Esophagus mucosa (tissue), 1 donor: ENCODE data around the gene WDR93. TPM values are rescaled to one million over a fixed set of nuclear protein-coding genes. Genes with fewer than 3 reads are reported as not detected.

Experiments
- ATAC-seq: fragments of 200-7000 bp; cut with Tn5 transposase; one replicate; pipeline ENCODE4 v1.9.1; 2020
- total RNA-seq: library from RNA; stranded (reverse); gene quantifications from one replicate; pipeline ENCODE4 v1.2.4, GENCODE V29; 2023
- donor health status: DM: yes; HTN: yes; CAD: no.

Gene WDR93
- not detected for total RNA-seq

DNA sequence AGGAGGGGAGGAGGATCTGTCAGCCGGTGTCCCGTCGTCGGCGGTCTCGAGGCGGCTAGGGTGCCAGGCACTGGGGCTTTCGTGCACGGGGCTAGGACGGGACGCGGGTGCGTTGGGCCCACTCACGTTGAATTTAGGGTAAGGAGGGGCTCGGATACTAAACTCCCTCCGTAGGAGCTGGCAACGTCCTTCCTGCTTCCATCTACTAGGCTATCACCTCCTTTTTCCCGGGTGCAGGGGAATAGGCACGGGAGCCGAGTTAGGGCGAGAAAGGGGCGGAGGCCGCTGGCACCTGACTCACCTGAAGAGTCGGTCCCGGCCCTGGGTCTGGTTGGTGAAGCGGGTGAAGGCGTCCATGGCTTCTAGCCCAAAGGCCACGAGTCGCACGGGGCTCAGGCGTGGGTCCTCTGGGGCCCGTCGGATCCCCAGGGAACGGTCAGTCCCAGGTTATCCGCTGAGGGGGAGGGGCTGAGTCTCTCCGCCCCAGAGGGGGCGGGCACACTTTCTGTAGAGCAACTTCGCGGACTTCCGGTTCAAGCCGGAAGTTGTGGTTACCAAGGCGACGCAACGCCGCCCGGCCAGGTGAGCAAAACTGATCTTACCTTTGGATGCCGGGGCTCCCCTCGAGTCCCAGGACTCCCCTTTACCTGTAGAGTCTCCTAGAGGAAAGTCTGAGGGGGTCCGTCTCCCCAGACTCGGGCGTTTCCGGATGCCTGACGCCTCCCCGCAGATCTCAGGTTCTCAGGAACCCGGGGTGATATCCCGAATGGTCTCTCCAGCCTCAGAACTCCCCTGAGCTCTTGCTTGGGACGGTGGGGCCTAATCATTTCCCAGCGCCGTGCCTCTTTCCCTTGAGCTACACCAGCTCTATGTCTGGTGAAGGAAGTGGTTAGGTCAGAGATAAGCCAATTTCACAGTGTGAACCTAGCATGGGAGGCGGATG, at the start of gene WDR93, which contains the start of gene PEX11A:
TSS of gene WDR93 (plus strand) at position 536 of the 943 bp plus-strand sequence. CDS start 10,936 bp downstream, outside the sequence.
TSS of gene PEX11A (minus strand) at position 479 of the 943 bp plus-strand sequence. CDS start at position 357, 122 bp downstream.
- peak; percentile 93 for ATAC-seq

DNA sequence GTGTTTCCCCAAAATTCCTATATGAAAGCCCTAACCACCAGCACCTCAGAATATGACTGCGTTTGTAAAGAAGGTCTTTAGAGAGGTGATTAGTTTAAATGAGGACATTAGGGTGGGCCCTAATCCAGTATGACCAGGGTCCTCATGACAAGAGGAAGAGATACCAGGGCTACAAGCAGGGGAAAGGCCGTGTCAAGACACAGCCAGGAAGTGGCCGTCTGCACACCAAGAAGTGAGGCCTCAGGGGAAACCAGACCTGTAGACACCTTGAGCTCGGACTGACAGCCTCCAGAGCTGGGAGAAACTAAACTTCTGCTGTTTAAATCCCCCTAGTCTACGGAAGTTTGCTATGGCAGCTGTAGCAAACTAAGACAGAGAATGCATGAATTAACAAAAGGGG, 49.6 kb upstream of the WDR93 start:
- peak; percentile 13 for ATAC-seq

DNA sequence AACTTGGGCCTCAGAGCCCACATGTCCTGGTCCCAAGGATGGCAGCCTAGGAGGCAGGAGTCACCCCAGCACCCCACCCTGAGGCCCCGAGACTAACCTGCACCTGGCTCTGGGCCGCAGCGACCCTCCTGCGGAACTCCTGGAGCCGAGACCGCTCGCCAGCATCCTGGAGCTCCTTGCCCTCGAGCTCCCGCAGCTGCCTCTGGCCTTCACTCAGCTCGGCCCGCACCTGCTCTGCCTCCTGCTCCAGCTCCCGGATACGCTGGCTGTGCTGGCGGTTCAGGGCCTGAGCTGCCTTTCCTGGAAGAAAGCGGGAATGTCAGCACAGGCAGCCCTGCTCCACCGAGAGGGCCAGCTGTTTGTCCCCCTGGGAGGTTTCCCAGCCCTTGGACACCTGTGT, 48.5 kb upstream of the WDR93 start:
- ATAC-seq: peak; percentile 38

DNA sequence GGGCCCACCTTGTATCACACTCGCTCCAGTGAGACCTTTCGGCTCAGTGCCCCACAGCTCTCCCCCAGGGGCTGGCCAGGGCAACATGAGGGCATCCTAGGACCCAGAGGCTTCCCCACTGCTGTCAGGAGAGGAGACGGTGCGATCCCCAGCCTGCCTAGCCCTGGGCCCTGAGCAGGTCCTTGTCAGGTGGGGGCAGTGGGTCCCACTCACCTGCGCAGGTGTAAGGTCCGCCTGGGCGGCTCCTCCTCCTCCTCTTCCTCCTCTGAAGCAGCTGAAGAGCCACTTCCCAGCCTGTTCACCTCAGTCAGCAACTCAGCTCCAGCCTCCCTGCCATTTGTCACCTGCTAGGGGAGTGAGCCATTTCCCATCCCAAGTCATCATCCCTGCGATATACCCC, 44.9 kb upstream of the WDR93 start:
- ATAC-seq: no peak

DNA sequence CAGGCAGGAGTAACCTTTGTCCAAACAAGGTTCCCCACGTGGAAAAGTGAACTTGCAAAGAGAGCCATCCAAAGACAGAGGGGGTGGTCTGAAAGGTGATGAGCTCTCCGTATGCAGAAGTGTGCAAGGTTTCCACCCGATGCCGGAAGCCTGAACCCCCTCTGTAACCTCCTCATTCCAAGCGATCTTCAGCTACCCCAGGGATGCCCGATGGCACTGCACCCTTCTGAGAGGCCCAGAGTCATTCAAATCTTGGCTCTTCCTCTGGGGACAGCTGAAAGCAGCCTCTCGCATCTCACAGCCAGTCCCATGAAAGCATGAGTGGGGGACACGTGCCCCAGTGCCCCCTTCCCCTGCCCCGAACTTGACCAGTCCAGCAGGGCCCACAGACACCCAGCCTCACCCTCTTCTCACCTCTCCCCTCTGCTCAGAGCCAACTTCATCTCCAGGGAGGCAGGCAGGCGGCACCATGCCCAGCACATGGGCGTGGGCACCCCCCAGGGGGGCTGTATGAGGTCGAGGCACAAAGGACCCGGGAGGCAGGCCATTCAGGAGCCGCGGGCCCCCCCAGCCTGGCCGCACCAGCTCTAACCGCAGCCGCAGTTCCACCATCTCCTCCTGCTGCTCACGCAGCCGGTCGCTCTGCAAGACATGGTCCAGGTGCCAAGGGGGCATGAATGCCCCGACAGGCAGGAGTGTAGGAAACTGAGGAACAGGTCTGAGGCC, 44.0 kb upstream of the WDR93 start:
- ATAC-seq: no peak

DNA sequence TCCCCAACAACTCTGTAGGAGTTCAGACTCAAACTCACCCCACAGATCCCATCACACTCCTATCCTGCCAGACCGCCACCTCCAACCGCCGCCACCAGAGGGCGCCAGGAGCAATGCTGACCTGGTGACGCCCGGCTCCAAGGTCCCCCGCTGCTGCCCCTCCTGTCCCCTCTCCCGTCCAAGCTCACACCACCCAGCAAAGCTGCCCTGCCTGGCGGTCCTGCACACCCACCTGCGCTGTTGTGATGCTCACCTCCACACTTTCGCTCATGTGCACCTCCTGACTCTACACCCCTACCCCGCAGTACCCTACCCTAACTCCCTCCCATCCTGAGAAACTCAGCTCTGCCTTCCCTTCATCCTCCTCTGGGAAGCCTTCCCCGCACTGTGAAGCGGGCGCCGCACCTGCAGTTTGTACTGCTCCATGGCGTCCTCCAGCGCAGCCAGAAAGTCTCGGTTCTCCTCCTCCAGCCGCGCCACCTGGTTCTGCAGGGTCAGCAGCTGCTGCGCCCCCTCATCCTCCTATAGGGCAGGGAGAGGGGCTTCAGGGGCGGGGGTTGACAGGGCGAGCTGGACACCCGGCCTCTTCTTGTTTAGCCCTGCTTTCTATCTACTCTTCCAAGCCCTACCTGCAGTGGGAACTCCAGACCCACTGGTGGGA, 43.3 kb upstream of the WDR93 start:
- ATAC-seq: peak; percentile 64

DNA sequence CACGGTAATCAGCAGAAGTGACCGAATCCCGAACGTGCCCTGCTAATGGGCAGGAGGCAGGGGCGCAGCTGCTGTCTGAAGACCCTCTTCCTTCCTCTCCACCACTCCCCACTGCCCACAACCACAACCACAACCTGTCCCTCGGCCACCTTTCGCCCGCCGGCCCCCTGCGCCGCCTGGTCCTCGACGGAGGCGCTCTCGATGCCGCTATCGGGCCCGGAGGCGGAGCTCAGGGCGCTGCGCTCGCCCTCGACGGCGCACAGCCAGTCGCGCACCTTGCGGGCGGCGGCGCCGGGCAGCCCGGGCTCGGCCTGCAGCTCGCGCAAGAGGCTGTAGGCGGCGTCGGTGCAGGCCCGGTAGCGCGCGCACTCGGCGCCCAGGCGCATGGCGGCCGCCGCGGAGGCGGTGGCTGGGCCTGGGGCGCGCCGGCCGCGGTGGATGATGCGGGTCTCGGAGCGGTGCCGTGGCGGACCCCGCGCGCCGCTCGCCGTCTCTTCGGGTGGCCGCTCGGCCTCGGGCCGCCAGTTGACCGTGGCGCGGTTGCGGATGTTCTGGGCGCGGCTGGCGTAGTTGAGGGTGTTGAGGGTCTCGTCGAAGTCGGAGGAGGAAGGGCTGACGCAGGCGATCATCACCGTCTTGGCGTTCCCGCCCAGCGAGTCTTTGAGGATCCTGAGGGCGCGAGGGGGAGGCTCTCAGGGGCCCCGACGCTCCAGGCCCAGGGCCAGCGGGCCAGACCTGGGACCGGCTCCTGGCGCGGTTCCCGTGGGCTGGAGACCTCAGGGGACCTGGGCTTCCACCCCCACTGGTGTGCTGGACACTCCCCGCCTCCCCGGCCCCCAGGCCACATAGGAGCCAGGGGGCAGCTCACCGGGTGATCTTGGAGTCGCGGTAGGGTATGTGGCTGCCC, 42.3 kb upstream of the WDR93 start:
- ATAC-seq: no peak

DNA sequence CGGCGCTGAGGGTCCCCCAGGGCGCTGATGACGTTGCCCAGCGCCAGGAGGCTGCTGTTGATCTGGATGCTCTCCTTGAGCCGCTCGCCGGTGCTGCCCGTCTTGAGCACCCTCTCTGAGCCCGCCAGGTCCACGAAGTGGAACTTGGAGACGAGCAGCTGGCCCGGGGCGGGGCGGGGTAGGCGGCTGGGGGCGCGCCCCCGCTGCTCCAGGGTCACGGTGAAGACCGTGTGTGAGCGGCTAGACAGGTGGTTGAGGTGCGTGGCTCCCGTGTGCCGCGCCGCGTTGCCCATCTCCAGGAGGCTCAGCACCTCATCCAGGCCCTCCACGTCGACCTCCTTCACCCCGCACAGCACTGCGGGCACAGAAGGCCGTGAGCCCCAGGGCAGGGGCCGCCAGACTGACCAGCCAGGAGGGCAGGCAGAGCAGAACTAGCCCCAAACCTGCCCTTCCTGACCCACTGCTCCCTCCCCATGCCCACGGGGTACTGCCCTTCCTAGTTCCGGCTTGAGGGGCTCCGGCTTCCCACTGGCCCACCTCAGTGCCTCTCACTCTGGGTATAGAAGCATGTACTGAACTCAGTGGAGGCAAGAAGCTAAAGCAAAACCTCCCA, 41.5 kb upstream of the WDR93 start:
- ATAC-seq: no peak

DNA sequence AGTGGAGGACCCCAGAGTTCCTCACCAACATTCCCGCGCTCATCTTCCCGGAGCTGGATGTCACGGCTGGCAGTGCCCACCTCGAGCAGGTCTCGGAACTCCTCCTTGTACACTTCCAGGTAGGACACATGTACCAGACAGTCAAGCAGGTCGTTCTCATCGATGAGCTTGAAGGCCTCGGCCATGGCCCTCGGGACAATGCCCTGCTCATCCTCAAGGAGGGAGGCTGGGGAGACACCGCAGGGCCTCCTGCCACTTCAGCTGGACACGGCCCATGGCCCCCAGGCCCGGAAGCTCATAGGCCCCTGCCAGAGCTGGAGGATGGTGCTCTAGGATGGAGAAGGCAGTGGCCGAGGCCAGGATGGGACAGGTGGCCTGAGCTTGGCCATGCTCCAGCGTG, 40.9 kb upstream of the WDR93 start:
- ATAC-seq: no peak

DNA sequence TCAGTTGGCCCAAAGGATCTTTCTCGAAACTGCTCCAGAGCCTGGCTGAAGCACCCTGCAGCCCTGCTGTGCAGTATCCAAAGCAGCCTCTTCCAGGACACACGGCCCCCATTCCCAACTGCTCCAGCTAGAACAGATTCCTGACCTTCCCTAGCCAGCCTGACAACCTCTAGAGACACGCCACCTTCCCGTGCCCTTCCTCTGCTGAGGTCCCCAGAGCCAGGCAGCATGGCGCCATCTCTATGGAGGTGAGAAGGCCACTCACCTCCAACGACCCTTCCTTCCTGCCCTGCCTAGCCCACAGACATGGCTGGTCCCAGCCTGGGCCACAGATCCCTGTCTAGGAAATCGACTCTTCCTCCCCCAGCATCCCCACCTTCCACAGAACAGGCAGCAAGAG, 38.5 kb upstream of the WDR93 start:
- ATAC-seq: no peak

DNA sequence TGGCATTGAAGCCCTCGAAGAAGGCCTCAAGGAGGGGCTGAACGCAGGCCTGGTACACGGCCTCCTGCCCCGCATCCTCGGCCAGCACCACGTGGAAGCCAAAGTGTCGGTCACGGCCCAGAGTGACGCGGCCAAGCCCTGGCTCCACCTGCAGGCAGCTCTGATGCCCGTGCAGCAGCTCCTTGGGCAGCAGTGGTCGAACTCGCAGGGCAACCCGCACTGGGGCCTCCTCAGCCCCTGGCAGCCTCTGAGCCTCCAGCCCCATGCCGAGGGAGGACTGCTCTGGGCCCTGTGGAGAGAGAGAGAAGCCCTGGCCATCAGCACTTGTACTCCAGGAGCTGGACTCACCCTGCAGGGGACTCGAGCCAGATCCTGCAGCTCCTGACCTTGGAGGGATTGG, 37.9 kb upstream of the WDR93 start:
- no peak for ATAC-seq

DNA sequence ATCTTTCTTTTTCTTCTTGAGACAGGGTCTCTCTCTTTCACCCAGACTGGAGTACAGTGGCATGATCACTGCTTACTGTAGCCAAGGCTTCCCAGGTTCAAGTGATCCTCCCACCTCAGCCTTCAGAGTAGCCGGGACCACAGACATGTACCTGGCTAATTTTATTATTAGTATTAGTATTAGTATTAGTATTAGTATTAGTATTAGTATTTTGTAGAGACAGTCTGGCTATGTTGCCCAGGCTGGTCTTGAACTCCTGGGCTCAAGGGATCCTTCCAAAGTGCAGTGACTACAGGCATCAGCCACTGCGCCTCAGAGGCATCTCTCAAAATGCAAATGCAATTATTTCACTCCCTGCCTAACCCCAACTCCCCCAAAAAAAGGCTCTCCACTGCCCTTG, 37.0 kb upstream of the WDR93 start:
- ATAC-seq: no peak

DNA sequence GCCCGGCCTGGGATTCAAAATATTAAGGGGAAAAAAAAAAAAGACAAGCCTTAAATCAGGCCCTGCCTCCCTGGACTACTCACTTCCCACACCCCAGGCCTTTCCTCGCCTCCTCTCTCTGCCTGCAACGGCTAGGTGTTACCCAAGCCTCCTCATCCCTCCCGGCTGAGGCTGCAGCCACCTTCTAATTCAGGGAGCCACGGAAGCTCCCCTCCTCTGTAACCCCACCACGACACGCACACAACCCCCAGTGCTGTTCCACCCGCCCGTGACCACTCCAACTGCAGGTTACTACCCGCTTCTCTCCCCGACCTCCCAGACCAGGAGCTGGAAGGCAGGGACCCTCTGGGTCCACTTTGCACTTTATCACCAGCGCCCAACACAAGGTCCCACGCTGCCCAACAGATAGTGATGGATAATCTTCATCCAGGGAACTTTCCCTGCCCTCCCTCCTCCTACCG, 36.3 kb upstream of the WDR93 start:
- peak; percentile 43 for ATAC-seq

DNA sequence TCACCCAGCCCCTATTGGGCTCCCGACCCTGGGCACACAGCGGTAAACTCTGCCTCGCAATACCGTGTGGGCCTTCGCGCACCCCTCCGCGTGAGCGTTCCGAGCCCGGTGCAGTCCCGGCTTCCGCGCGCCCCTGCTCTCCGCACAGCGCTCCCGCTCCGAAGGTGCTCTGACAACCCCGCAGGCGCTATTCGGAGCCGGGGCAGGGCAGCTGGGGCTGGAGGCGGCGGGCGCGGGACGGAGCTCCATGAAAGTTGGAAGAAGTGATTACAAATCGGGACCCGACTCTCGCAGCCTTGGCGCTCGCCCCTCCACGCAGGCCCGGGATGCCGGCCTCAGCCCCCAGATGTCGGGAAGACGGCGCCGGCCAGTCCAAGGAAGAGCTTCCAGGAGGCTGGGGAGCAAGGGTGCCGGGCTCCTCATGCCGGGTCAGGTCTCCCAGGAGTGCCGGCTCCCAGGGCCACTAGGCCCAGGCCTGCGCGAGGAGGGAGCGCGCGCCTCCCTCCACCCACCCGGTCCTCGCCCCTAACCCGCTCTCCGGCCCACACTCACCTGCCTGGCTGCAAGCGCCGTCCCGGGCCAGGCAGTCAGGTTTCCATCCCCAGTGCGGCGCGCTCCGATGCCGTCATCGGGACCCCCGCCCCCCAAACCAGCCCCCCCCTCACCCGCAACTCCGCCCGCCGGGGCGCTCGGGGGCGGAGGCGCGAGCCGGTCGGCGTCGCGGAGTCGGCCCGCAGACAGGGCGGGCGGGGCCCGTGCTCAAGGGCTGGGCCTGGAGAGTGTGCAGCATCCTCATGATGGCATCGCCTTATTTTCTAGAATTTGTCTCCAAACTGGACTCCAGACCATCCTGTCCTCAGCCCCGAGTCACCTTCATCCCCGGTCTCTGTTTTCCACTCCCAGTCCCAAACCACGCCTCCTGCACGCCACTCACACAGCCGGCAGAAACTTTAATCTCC, 35.5 kb upstream of the WDR93 start, which contains the start of gene KIF7:
TSS of gene KIF7 (minus strand) at position 621 of the 959 bp plus-strand sequence. CDS start 2,537 bp downstream, outside the sequence.
- peak; percentile 68 for ATAC-seq

DNA sequence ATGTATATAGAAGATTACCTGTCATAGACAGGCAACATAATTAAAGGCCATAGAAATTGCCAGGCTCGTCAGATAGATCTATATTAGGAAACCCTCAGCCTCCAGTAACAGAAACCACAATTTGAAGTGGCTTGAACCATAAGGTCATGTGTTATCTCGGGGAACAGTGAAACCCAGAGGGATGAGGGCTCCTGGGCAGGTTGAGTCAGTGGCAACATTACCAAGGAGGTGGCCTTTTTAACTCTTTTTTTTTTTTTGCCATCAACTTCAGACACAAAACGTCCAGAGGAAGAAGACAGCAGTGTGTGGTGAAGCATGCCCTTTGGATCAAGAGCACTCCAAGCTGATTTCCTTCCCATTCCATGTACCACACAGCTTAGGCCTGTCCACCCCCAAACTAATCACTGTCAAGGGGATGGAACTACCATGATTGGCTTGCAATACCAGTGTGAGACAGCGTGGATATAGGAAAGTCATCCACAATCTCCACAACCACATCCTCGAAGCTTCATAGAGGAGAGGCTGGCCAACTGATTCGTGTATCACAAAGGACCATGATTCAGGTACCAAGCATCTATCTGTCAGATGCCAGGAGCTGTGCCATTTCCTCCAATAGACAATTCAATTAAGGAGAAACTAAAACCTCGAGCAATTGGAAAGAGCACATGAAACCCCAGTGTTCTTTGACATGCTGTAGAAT, 34.3 kb upstream of the WDR93 start:
- no peak for ATAC-seq

DNA sequence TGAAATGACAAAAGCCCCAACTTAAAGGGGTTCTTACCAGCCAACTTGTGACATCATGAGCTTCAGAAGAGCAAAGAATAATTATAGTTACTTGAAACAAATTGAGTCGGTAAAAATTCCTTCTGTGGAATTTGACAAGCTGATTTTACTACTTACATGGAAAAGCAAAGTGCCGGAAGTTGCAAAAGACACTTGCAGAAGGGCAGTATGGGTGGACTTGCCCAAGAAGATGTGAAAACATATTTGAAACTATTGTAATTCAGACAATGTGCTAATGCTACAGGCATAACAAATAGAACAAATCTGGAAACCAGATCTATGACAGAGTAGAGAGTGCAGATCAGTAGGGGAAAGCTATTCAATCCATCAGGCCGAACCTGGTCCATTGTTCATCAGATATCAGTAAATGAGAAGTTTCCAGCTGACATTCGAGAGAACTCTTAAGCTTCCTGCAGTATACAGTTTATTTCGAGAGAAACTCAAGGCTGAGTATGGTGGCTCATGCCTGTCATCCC, 32.9 kb upstream of the WDR93 start:
- no peak for ATAC-seq

DNA sequence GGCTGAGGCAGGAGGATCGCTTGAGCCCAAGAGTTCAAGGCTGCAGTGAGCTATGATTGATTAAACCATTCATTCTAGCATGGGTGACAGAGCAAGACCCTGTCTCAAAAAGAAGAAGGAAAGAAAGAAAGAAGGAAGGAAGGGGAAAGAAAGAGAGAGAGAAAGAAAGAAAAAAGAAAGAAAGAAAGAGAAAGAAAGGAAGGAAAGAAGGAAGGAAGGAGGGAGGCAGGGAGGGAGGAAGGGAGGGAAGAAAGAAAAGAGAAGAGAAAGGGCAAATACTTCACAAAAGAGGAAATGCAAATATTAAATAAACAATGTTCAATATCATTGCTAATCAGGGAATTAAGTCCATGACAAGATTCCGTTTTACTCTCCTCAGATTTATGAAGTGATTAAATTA, 31.3 kb upstream of the WDR93 start:
- ATAC-seq: no peak

DNA sequence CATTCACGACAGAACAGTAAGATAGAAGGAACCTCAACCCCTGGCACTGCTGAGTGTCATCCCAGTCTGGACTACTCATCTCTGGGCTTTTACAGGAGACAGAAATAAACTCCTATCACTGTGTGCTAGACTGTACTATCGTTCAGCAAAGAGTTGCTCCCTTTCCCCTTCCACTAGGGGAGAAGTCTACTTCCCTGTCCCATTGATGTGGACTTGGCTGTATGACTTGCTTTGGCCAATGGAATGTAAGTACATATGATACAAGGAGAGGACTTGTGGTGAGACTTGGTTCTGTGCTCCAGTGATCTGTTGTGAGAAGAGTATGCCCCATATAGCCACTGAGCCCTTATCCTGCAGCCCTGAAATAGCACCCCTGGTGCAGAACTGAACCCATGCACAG, 30.1 kb upstream of the WDR93 start:
- no peak for ATAC-seq
